ENCODE results near the gene ARSB.

ARSB gene

GRCh38 chr5:78761840-78762239 is 223.3 kb downstream of the ARSB start:
- H3K27ac ChIP-seq (ENCODE audit: poor library complexity, severe bottlenecking), result no peak overlapping the region
- peaks cover 3% of the 10 kb centered on the region for H3K4me1 ChIP-seq (ENCODE audit: insufficient read depth, poor library complexity, severe bottlenecking)
- H3K4me3 ChIP-seq (ENCODE audit: severe bottlenecking), result no peak overlapping the region
- no peaks in the 10 kb centered on the region for H3K9me3 ChIP-seq (ENCODE audit: severe bottlenecking)
- H3K27me3 ChIP-seq (ENCODE audit: insufficient read depth, poor library complexity, severe bottlenecking), result no peaks in the 10 kb centered on the region
- DNase-seq (ENCODE audit: low spot score) (no peak), ATAC-seq (ENCODE audit: low read depth) (no peak)
- no peak for TF ChIP-seq CTCF (IDR thresholded peaks at IDR 0.05; ENCODE audit: poor library complexity, severe bottlenecking)
- no peaks in the 10 kb centered on the region for H3K36me3 ChIP-seq (ENCODE audit: low read depth)

GRCh38 chr5:78760770-78761169 is 224.3 kb downstream of the ARSB start:
- H3K9me3 ChIP-seq (ENCODE audit: severe bottlenecking), result no peaks in the 10 kb centered on the region
- no peaks in the 10 kb centered on the region for H3K36me3 ChIP-seq (ENCODE audit: low read depth)
- no peak for ATAC-seq (ENCODE audit: low read depth)
- TF ChIP-seq CTCF (IDR thresholded peaks at IDR 0.05; ENCODE audit: poor library complexity, severe bottlenecking), result peak; percentile 36
- peaks cover 3% of the 10 kb centered on the region for H3K4me1 ChIP-seq (ENCODE audit: insufficient read depth, poor library complexity, severe bottlenecking)
- no peaks in the 10 kb centered on the region for H3K27me3 ChIP-seq (ENCODE audit: insufficient read depth, poor library complexity, severe bottlenecking)
- no peak overlapping the region for H3K27ac ChIP-seq (ENCODE audit: poor library complexity, severe bottlenecking)
- H3K4me3 ChIP-seq (ENCODE audit: severe bottlenecking), result no peak overlapping the region
- no peak for DNase-seq (ENCODE audit: low spot score)

- no peak for DNase-seq (ENCODE audit: low spot score)
- Histone ChIP-seq H3K36me3 (ENCODE audit: low read depth) (no peaks in the 10 kb centered on the region), H3K27ac (ENCODE audit: poor library complexity, severe bottlenecking) (no peak overlapping the region), H3K27me3 (ENCODE audit: insufficient read depth, poor library complexity, severe bottlenecking) (no peaks in the 10 kb centered on the region), H3K4me1 (ENCODE audit: insufficient read depth, poor library complexity, severe bottlenecking) (peaks cover 3% of the 10 kb centered on the region), H3K9me3 (ENCODE audit: severe bottlenecking) (no peaks in the 10 kb centered on the region), H3K4me3 (ENCODE audit: severe bottlenecking) (no peak overlapping the region)
- no peak for ATAC-seq (ENCODE audit: low read depth)
- TF ChIP-seq CTCF (IDR thresholded peaks at IDR 0.05; ENCODE audit: poor library complexity, severe bottlenecking), result no peak
These were observed 224.7 kb downstream of the ARSB start for GRCh38 chr5:78760366-78760765.

GRCh38 chr5:78758169-78758839 is 226.8 kb downstream of the ARSB start:
- no peak overlapping the region for H3K4me3 ChIP-seq (ENCODE audit: severe bottlenecking)
- ATAC-seq (ENCODE audit: low read depth) (no peak), DNase-seq (ENCODE audit: low spot score) (no peak)
- TF ChIP-seq CTCF (IDR thresholded peaks at IDR 0.05; ENCODE audit: poor library complexity, severe bottlenecking), result no peak
- no peaks in the 10 kb centered on the region for H3K36me3 ChIP-seq (ENCODE audit: low read depth)
- no peaks in the 10 kb centered on the region for H3K9me3 ChIP-seq (ENCODE audit: severe bottlenecking)
- peaks cover 3% of the 10 kb centered on the region for H3K4me1 ChIP-seq (ENCODE audit: insufficient read depth, poor library complexity, severe bottlenecking)
- no peak overlapping the region for H3K27ac ChIP-seq (ENCODE audit: poor library complexity, severe bottlenecking)
- H3K27me3 ChIP-seq (ENCODE audit: insufficient read depth, poor library complexity, severe bottlenecking), result no peaks in the 10 kb centered on the region

- H3K27ac ChIP-seq (ENCODE audit: poor library complexity, severe bottlenecking), result no peak overlapping the region
- H3K9me3 ChIP-seq (ENCODE audit: severe bottlenecking), result no peaks in the 10 kb centered on the region
- TF ChIP-seq CTCF (IDR thresholded peaks at IDR 0.05; ENCODE audit: poor library complexity, severe bottlenecking), result no peak
- no peaks in the 10 kb centered on the region for H3K36me3 ChIP-seq (ENCODE audit: low read depth)
- H3K4me1 ChIP-seq (ENCODE audit: insufficient read depth, poor library complexity, severe bottlenecking), result peaks cover 3% of the 10 kb centered on the region
- DNase-seq (ENCODE audit: low spot score) (no peak), ATAC-seq (ENCODE audit: low read depth) (no peak)
- H3K4me3 ChIP-seq (ENCODE audit: severe bottlenecking), result no peak overlapping the region
- H3K27me3 ChIP-seq (ENCODE audit: insufficient read depth, poor library complexity, severe bottlenecking), result no peaks in the 10 kb centered on the region
These were observed 227.6 kb downstream of the ARSB start for GRCh38 chr5:78757269-78758053.

Data from RWPE2 (cell line).